HepG2 (cell line): ENCODE measurements around the gene LCMT2. TPM values are rescaled to one million over a fixed set of nuclear protein-coding genes. Genes with fewer than 3 reads are reported as not detected.

ENCODE experiments used
- ATAC-seq: fragments of 200-7000 bp; cut with Tn5 transposase; 3 replicates; pipeline ENCODE4 v1.9.1; 2020; ENCODE audit warnings: mild to moderate bottlenecking, moderate library complexity
- BruUV-seq: library from RNA; stranded (reverse); fragments of 400-500 nt; replicated peaks from 2 replicates; lab custom pipeline; 2021; lab: Mats Ljungman, UMichigan
- CTCF ChIA-PET: fragments of 300-600 bp; formaldehyde crosslinking; extraction: SDS; loops from one replicate; lab custom pipeline; 2021; ENCODE audit warnings: low total read pairs, inconsistent platforms, low intra/inter-chr PET ratio; lab: Yijun Ruan, JAX
- POLR2A ChIA-PET: fragments of 350-600 bp; sonication (Branson Sonifier 250); formaldehyde crosslinking; loops from one replicate; lab custom pipeline; 2020; ENCODE audit warnings: antibody characterized with exemption, inconsistent platforms; lab: Yijun Ruan, JAX
- DNase-seq: peaks from one replicate; pipeline ENCODE4 v3.0.0-alpha.2; 2015; ENCODE audit warnings: low spot score
- FAIRE-seq: peaks from 3 replicates; lab custom pipeline; 2011; peaks lifted over from hg19 to GRCh38; lab: Jason Lieb, UNC
- H2AFZ ChIP-seq: one replicate; pipeline ENCODE4 v1.6.1; 2011; ENCODE audit warnings: low read length, inconsistent platforms
- H3K27ac ChIP-seq: fragments of 300-600 bp; 3 replicates; pipeline ENCODE4 v1.8.0; 2011; ENCODE audit warnings: mixed run types, mild to moderate bottlenecking, mixed read lengths, low read length, inconsistent platforms; ENCODE audit not compliant: insufficient read depth; ENCODE audit errors: extremely low read length
- H3K27me3 ChIP-seq, 2 experiments: fragments of 200-600 bp in 1 of 2; 2 replicates in 1 of 2; 3 replicates in 1 of 2; pipeline versions ENCODE4 v1.6.0 to v1.8.0; 2011; ENCODE audit warnings: low read length in 2 of 2, mild to moderate bottlenecking in 2 of 2, moderate library complexity in 2 of 2, inconsistent platforms in 1 of 2; ENCODE audit not compliant: insufficient read depth in 2 of 2, control insufficient read depth in 1 of 2
- H3K36me3 ChIP-seq, 2 experiments: fragments of 200-600 bp in 1 of 2; replicated peaks in 1 of 2; 2 replicates in 1 of 2; 3 replicates in 1 of 2; pipeline versions ENCODE4 v1.5.1 to v1.8.0; 2011; ENCODE audit warnings: low read length in 2 of 2, inconsistent platforms in 1 of 2; ENCODE audit not compliant: insufficient read depth in 2 of 2, control insufficient read depth in 1 of 2
- H3K4me1 ChIP-seq: 2 replicates; pipeline ENCODE4 v1.5.1; 2012; ENCODE audit warnings: low read length, inconsistent platforms; ENCODE audit not compliant: insufficient read depth
- H3K4me2 ChIP-seq: 2 replicates; pipeline ENCODE4 v1.6.0; 2011; ENCODE audit warnings: low read depth, low read length, inconsistent platforms
- H3K4me3 ChIP-seq, 3 experiments: fragments of 200-600 bp in 1 of 3; sonication (generic), shearing (Covaris generic) in 1 of 3; replicated peaks in 1 of 3; 2 replicates each; pipeline ENCODE4 v1.5.1; 2011 to 2016; ENCODE audit warnings: low read length in 3 of 3, inconsistent platforms in 2 of 3, low read depth in 2 of 3, mild to moderate bottlenecking in 2 of 3, control low read depth in 1 of 3, mixed read lengths in 1 of 3; ENCODE audit not compliant: insufficient read depth in 1 of 3
- H3K79me2 ChIP-seq: one replicate; pipeline ENCODE4 v1.6.1; 2011; ENCODE audit warnings: low read length, inconsistent platforms; ENCODE audit not compliant: insufficient read depth
- H3K9ac ChIP-seq: 2 replicates; pipeline ENCODE4 v1.6.0; 2011; ENCODE audit warnings: mild to moderate bottlenecking, low read depth, low read length, inconsistent platforms; ENCODE audit not compliant: insufficient read depth
- H3K9me3 ChIP-seq: 2 replicates; pipeline ENCODE4 v1.5.1; 2012; ENCODE audit warnings: mild to moderate bottlenecking, low read length
- H4K20me1 ChIP-seq: 2 replicates; pipeline ENCODE4 v1.6.0; 2011; ENCODE audit warnings: inconsistent platforms, mild to moderate bottlenecking, low read length, moderate library complexity; ENCODE audit not compliant: insufficient read depth
- CENPT ChIP-seq: sonication (generic); formaldehyde crosslinking; IDR thresholded peaks from 2 replicates; pipeline ENCODE4 v1.8.0; 2022; ENCODE audit warnings: low read depth, mild to moderate bottlenecking, moderate library complexity, missing genetic modification reagents
- HOMEZ ChIP-seq: IDR thresholded peaks from 2 replicates; pipeline ENCODE4 v1.6.1; 2016; ENCODE audit warnings: low read depth
- KAT7 ChIP-seq: IDR thresholded peaks from 2 replicates; pipeline ENCODE4 v1.6.1; 2018; ENCODE audit warnings: borderline replicate concordance, missing compliant biosample characterization
- KDM1A ChIP-seq: IDR thresholded peaks from 2 replicates; pipeline ENCODE4 v1.6.1; 2016; ENCODE audit warnings: missing compliant biosample characterization
- NFKB2 ChIP-seq: sonication (generic); formaldehyde crosslinking; IDR thresholded peaks from 2 replicates; pipeline ENCODE4 v1.4.0; 2020; ENCODE audit warnings: missing genetic modification reagents, borderline replicate concordance
- PBX2 ChIP-seq: IDR thresholded peaks from 2 replicates; pipeline ENCODE4 v1.6.1; 2016; ENCODE audit warnings: control low read depth
- PLRG1 ChIP-seq: fragments of 450-650 bp; conservative IDR thresholded peaks from 2 replicates; pipeline ENCODE4 v1.6.1; 2016
- RORA ChIP-seq: sonication (generic); formaldehyde crosslinking; IDR thresholded peaks from 2 replicates; pipeline ENCODE4 v1.5.0; 2020; ENCODE audit warnings: mild to moderate bottlenecking, missing genetic modification reagents, moderate library complexity
- STAG1 ChIP-seq: sonication (generic); formaldehyde crosslinking; IDR thresholded peaks from 2 replicates; pipeline ENCODE4 v1.4.0; 2020; ENCODE audit warnings: missing genetic modification reagents
- TOE1 ChIP-seq: sonication (generic); formaldehyde crosslinking; IDR thresholded peaks from 2 replicates; pipeline ENCODE4 v1.4.0; 2020; ENCODE audit warnings: mild to moderate bottlenecking, missing genetic modification reagents
- ZNF333 ChIP-seq: sonication (generic); formaldehyde crosslinking; IDR thresholded peaks from 2 replicates; pipeline ENCODE4 v1.4.0; 2020; ENCODE audit warnings: mild to moderate bottlenecking, missing genetic modification reagents, borderline replicate concordance
- ZNF720 ChIP-seq: sonication (generic); formaldehyde crosslinking; IDR thresholded peaks from 2 replicates; pipeline ENCODE4 v1.4.0; 2020; ENCODE audit warnings: missing genetic modification reagents
- WGBS: methylation state at CpG from one replicate; pipeline ENCODE4 v1.1.6; 2017; ENCODE audit warnings: low lambda C conversion rate; 5-methylcytosine and 5-hydroxymethylcytosine counted together
- in situ Hi-C: cut with HindIII; loops from 2 replicates; pipeline ENCODE4 v1.10.0; 2017; ENCODE audit warnings: low pct_unique_long_range_greater_than_20kb; ENCODE audit not compliant: extremely low pct_ligation_motif_present
- intact Hi-C: fragments of 100-400 bp; cut with micrococcal nuclease; formaldehyde crosslinking; loops from one replicate; pipeline ENCODE4 v1.10.0; 2022; ENCODE audit not compliant: unreplicated experiment
- polyA plus RNA-seq, 8 experiments: library from polyadenylated mRNA; depleted of rRNA in 3 of 8; stranded (reverse) in 7 of 8; unstranded in 1 of 8; fragments of >200 nt; fragmentation: Illumina TruSeq in 4 of 8; extraction: Trizol in 4 of 8; gene quantifications; 2 replicates each; pipeline versions ENCODE4 v1.2.1 to v1.2.3, GENCODE V29; 2011 to 2016; ENCODE audit warnings: low read depth in 4 of 8, missing spikeins in 1 of 8, mixed read lengths in 1 of 8; ENCODE audit not compliant: insufficient read depth in 1 of 8
- total RNA-seq, 5 experiments: library from RNA; depleted of rRNA; stranded (reverse); fragments of >200 nt; fragmentation: Illumina TruSeq; extraction: Trizol; gene quantifications; 2 replicates each; pipeline ENCODE4 v1.2.3, GENCODE V29; 2016; ENCODE audit warnings: low read depth in 1 of 5

The LCMT2 gene
- total and polyA plus RNA-seq, 2 of the 13 experiments (the other 11 are each of a cell fraction or from before 2014, with no cell fraction given), result 6.9 to 9.1 TPM

- TF ChIP-seq STAG1 (CRISPR knock-in tag), result no peak
These were observed 54.4 kb downstream of the LCMT2 start (continued) for GRCh38 chr15:43275740-43276562.

GRCh38 chr15:43274136-43274535 is 56.2 kb downstream of the LCMT2 start:
- no TSS peak for BruUV-seq
- TF ChIP-seq PBX2 (no peak), KAT7 (CRISPR knock-in tag) (no peak), ZNF720 (CRISPR knock-in tag) (no peak), PLRG1 (no peak), HOMEZ (no peak), TOE1 (CRISPR knock-in tag) (no peak), NFKB2 (no peak), RORA (CRISPR knock-in tag) (no peak), KDM1A (CRISPR knock-in tag) (no peak), ZNF333 (CRISPR knock-in tag) (no peak), CENPT (CRISPR knock-in tag) (no peak)

More at GRCh38 chr15:43274136-43274535, 56.2 kb downstream of the LCMT2 start:
- intact Hi-C loops, result loop anchor here (5.0 kb wide), 1 partner anchor 662 kb away; no protein-coding TSS in a partner anchor
- Histone ChIP-seq H3K4me2 (no peak overlapping the region), H2AFZ (no peak overlapping the region), H3K36me3 (no peaks in the 10 kb centered on the region), H3K9ac (no peak overlapping the region), H3K27me3 (peaks cover 3 to 50% of the 10 kb centered on the region in 2 experiments; a peak in 3 of 5 replicates), H4K20me1 (no peaks in the 10 kb centered on the region), H3K4me3 (no peak overlapping the region; a peak in 1 of 6 replicates), H3K9me3 (no peaks in the 10 kb centered on the region), H3K4me1 (no peaks in the 10 kb centered on the region), H3K79me2 (no peaks in the 10 kb centered on the region), H3K27ac (no peak overlapping the region)
- in situ Hi-C loops, result no loop called here
- ATAC-seq, result peak; percentile 33
- ChIA-PET CTCF (no interaction called here), POLR2A (no interaction called here)
- WGBS, result 0% methylated on average over 3 of the region's 9 CpGs
- no peak for DNase-seq
- no peak for FAIRE-seq

Other genes with a start within 250 kb of the LCMT2 start
- gene UBR1, start 224.5 kb downstream of the LCMT2 start, total RNA-seq (2016; rRNA removed; fragmentation: Illumina TruSeq; extraction: Trizol), result 18.0 and 21.7 TPM in 2 replicates
- 6.4 and 7.2 TPM in 2 replicates for gene UBR1, start 224.5 kb downstream of the LCMT2 start, polyA plus RNA-seq (2011; rRNA removed)
- gene TMEM62, start 197.0 kb downstream of the LCMT2 start, total RNA-seq (2016; rRNA removed; fragmentation: Illumina TruSeq; extraction: Trizol), result 13.8 and 20.9 TPM in 2 replicates
- gene TMEM62, start 197.0 kb downstream of the LCMT2 start, polyA plus RNA-seq (2011; rRNA removed), result 14.2 and 19.9 TPM in 2 replicates
- 24.8 and 33.1 TPM in 2 replicates for gene CCNDBP1, start 145.2 kb downstream of the LCMT2 start, total RNA-seq (2016; rRNA removed; fragmentation: Illumina TruSeq; extraction: Trizol)
- 35.9 and 42.3 TPM in 2 replicates for gene CCNDBP1, start 145.2 kb downstream of the LCMT2 start, polyA plus RNA-seq (2011; rRNA removed)
- gene EPB42, start 109.6 kb downstream of the LCMT2 start, total RNA-seq (2016; rRNA removed; fragmentation: Illumina TruSeq; extraction: Trizol), result not detected in 2 replicates
- gene EPB42, start 109.6 kb downstream of the LCMT2 start, polyA plus RNA-seq (2011; rRNA removed), result not detected in 2 replicates
- 0.18 and 0.22 TPM in 2 replicates for gene TGM5, start 63.6 kb downstream of the LCMT2 start, total RNA-seq (2016; rRNA removed; fragmentation: Illumina TruSeq; extraction: Trizol)
- 0.55 and 0.65 TPM in 2 replicates for gene TGM5, start 63.6 kb downstream of the LCMT2 start, polyA plus RNA-seq (2011; rRNA removed)
- not detected in 2 replicates for gene TGM7, start 28.3 kb downstream of the LCMT2 start, total RNA-seq (2016; rRNA removed; fragmentation: Illumina TruSeq; extraction: Trizol)
- not detected in 2 replicates for gene TGM7, start 28.3 kb downstream of the LCMT2 start, polyA plus RNA-seq (2011; rRNA removed)
- gene ZSCAN29, start 40.5 kb upstream of the LCMT2 start, total RNA-seq (2016; rRNA removed; fragmentation: Illumina TruSeq; extraction: Trizol), result 25.1 and 27.4 TPM in 2 replicates
- 8.3 and 10.6 TPM in 2 replicates for gene ZSCAN29, start 40.5 kb upstream of the LCMT2 start, polyA plus RNA-seq (2011; rRNA removed)
- 20.5 and 23.7 TPM in 2 replicates for gene TUBGCP4, start 40.5 kb upstream of the LCMT2 start, total RNA-seq (2016; rRNA removed; fragmentation: Illumina TruSeq; extraction: Trizol)
- gene TUBGCP4, start 40.5 kb upstream of the LCMT2 start, polyA plus RNA-seq (2011; rRNA removed), result 15.0 and 15.1 TPM in 2 replicates
- gene TP53BP1, start 162.6 kb upstream of the LCMT2 start, total RNA-seq (2016; rRNA removed; fragmentation: Illumina TruSeq; extraction: Trizol), result 17.4 and 26.3 TPM in 2 replicates
- 15.9 and 17.1 TPM in 2 replicates for gene TP53BP1, start 162.6 kb upstream of the LCMT2 start, polyA plus RNA-seq (2011; rRNA removed)
- 0.06 and 0.07 TPM in 2 replicates for gene MAP1A, start 187.0 kb upstream of the LCMT2 start, total RNA-seq (2016; rRNA removed; fragmentation: Illumina TruSeq; extraction: Trizol)
- gene MAP1A, start 187.0 kb upstream of the LCMT2 start, polyA plus RNA-seq (2011; rRNA removed), result under 0.01 and 0.01 TPM in 2 replicates